Measurements from ENCODE around the gene NRP2.
A peak's percentile ranks its signal among the peaks of the same experiment; 100 is the strongest.

NRP2 gene

DNA sequence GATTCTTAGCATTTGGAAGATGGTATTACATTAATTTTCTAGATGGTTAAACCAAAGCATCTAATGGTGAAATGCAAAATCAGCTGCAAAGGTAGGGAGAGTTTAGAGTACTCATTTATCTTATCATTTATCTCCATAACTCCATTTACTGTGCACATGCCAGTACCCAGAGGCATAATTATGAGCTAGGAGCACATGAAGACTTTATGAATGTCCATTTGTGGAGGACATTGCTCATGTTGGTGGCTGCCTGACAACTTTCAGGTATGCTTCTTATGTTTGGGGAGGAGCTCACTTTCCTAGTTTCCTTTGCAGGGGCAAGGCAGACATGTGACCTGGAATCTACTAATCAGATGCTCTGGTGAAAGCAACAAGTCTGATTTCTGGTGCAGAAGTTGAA, 134.0 kb downstream of the NRP2 start:
- no peak for DNase-seq

DNA sequence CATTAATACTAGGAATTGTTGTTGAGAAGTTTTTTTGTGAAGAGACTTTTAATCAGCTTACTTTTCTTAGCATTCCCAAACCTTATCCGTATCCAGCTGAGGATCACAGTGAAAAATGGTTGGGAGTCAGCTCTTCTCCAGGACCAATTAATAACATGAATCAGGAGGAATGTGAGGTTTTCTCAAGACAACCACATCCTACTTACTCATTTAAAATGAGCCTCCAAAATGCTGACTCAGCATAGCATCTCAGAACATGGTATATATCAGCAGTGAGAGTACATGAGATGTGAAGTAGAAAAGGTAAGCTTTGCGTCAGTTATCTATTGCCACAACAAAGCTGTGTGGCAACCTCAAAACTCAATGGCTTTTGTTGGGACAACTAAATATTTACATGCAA, 140.3 kb downstream of the NRP2 start:
- DNase-seq: no peak

DNA sequence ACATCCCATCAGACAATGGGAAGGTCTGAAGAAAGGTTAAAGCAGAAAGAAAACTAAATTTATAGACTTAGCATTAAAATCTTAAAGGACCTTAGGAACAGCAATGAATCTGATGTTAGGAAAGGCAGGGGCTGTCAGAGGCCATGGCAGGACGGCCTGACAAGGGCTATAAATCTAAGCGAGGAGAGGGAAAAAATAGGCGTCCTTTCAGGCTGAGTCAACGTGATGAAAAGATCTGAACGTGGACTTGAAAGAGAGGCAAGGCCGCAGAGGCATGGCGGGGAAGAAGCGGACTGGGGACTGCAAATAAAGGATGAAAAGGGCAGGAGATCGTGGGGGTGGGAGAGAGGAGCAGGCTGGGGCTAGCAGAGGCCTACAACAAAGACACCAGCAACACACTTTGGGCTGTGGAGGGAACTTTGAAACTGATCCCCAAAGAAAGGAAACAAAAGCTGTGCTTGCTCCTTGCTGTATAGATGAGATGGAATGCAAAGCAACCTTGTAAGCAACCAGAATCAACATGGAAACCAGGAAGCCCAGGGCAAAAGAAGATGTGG, 145.6 kb downstream of the NRP2 start:
- no peak for DNase-seq

DNA sequence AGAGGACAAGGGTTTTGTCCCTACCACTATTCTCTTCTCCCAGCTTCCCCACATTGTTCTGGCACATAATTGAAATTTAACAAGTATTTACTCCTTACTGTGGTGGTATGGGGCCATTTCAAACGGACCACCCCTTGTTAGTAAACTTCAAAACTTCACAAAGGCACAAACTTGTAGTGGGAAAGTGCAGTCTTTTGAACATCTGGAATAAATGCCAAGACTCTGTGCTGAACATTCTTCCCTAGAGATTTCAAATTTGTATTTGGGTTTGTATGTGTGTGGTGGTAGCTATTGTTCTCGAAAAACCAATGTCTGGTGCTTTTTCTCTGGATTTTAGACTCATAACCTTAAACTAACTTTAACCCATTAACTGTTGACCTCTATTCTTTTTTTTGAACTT, 151.6 kb downstream of the NRP2 start:
- no peak for DNase-seq

- no peak for DNase-seq
These were observed 152.5 kb downstream of the NRP2 start for GRCh38 chr2:205834796-205835195.

GRCh38 chr2:205835251-205835791, 153.0 kb downstream of the NRP2 start:
- DNase-seq: no peak

DNA sequence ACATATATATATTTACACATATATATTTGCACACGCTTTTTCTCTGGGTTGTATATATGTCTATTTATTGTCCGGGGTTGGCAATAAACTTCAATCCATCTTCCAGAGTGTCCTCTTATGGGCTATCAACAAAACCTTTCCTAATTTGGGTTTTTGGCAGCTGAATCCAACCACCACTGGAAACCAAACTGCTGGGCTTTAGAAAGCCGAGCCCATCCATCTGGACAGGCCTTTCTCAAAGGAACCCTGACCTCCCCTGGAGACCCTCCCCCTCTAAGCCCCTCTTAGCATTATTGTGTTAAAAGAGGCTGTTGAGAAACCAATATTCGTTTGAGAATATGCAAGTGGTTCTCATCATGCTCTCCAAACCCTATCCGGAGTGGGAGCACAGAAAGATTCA, 153.6 kb downstream of the NRP2 start:
- no peak for DNase-seq

DNA sequence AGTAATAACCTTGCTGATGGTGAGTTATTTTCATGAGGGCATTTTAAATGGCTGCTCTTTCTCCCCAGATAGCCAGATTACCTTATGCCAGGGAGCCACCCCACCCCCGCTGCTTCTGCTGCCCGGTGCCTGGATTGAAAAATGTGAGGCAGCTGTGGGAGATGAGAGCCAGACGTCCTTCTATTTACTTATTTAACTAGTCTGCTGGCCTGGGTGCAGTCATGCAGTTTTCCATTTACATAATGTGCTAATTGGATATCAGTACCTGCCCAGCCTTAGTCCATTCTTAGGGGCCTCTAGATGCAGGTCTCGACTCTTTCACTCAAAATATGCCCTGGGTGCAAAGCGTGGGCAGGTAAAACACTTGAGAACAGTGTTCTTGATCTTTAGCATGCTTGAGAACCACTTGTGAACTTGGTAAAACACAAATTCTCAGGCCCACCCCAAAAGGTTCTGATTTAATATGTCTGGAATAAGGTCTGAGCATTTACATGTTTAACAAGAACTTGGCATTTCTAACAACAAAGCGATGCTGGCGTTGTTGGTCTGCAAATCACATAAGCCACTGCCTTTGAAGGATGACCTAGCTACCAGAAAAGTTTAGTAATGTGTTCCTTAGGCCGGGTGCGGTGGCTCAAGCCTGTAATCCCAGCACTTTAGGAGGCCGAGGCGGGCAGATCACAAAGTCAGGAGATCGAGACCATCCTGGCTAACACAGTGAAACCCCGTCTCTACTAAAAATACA, 154.3 kb downstream of the NRP2 start:
- DNase-seq: peak; percentile 81

- no peak for DNase-seq
These were observed 155.4 kb downstream of the NRP2 start for GRCh38 chr2:205837663-205838062.

- no peak for DNase-seq
These were observed 163.1 kb downstream of the NRP2 start for GRCh38 chr2:205845446-205845845.

All from islet precursor cell (in vitro differentiated cells).